Measurements from ENCODE around the gene SGPL1. TPM values are rescaled to one million over a fixed set of nuclear protein-coding genes. Genes with fewer than 3 reads are reported as not detected.

Gene SGPL1
- total RNA-seq, 1 donor from 2014 or later, result 45.1 TPM

GRCh38 chr10:70885931-70886903 lies 70.5 kb downstream of the SGPL1 start:
- DNase-seq, result no peak

GRCh38 chr10:70886921-70887665 lies 71.3 kb downstream of the SGPL1 start:
- no peak for DNase-seq

DNA sequence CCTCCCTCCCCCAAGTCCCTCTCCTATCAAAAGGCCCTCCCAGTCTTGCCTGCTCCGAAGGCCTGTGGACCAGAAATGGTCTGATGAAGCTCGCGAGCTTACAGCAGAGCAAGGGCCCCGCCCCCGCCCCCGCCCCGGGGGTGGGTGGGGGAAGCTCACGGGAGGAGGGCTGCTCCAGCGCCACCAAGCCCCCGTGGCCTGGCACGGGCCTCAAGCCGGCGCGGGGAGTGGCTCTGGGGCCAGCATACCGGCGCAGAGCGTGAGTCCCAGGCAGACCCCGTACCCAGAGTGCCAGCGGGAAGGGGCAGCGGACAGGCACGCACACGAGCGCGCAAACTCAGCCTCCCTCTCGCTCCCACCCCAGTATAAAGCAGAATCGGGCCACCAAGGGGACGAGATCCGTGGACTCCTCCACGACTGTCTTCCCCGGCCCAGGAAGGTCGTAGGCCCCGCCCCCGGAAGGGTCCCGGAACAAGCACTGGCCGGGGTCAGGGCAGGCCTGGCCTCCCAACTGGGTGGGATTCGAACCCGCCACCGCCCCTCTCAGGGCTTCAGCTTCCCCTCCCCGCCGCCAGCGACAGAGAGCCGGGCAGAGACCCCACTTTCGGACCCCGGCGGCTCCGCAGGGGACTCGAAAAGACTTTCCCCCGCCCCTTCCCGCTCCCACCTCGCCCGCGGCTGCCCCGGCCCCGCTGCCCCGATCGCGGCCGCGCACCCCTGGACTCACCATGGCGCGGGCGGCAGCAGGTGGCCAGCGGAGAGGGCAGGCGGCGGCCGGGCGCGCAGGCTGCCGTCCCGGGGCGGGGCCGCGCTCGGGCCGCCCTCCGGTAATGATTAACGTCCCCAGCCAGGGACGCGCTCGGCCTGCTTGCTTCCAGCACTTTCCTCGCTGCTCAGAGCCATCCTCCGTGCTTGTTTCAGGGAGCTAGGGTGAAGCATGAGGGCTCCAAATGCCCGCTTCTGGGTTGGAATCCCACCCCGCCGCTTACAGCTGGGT lies 72.4 kb downstream of the SGPL1 start, which contains the start of gene PCBD1:
TSS of gene PCBD1 (minus strand) at position 762 of the 997 bp plus-strand sequence. CDS start at position 730, 32 bp downstream.
- peak; percentile 89 for DNase-seq

- no peak for DNase-seq
Observed at GRCh38 chr10:70889291-70889690, 73.5 kb downstream of the SGPL1 start.

- peak; percentile 27 for DNase-seq
Observed at GRCh38 chr10:70890917-70891431, 75.2 kb downstream of the SGPL1 start.

- DNase-seq, result no peak
Observed at GRCh38 chr10:70891627-70892026, 75.9 kb downstream of the SGPL1 start.

- no peak for DNase-seq
Observed at GRCh38 chr10:70892631-70893030, 76.9 kb downstream of the SGPL1 start.

DNA sequence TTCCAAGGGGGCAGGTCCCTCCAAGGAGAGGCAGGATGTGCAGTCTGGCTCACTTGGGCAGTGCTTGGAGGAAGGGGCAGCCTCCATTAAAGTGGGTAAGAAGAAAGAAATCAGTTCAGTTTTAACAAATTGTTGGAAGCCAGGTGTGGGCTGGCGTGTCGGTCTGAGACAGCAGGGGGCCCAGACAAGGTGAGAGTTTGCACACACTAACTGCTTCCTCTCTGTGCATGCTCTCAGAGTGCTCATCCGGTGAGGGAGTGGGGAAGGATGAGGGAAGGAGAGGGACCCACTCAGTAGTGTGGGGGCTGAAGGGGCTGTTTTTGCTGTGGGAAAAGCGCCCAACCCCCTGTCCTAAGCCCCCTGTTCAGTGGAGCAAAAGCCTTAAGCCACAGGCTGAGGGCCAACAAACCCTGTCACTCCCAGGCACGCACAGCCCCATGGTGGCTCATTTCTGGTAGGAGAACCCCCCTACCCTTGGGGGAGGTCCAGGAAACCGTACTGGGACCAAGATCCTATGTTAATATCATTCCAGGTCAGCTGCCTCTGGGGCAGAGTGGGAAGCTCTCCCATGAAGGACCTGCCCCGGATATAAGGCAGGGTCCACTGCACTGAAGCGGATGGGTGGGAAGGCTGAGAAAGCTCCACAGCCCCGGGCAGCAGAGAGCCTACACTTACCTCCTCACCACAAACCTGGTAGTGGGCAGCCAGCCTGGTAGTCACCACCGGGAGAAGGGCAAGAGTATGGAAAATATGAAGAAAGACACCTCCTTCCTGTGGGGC lies 77.7 kb downstream of the SGPL1 start:
- DNase-seq, result no peak

GRCh38 chr10:70894416-70894815 lies 78.7 kb downstream of the SGPL1 start:
- DNase-seq, result no peak

GRCh38 chr10:70896551-70896950 lies 80.8 kb downstream of the SGPL1 start:
- DNase-seq, result no peak

DNA sequence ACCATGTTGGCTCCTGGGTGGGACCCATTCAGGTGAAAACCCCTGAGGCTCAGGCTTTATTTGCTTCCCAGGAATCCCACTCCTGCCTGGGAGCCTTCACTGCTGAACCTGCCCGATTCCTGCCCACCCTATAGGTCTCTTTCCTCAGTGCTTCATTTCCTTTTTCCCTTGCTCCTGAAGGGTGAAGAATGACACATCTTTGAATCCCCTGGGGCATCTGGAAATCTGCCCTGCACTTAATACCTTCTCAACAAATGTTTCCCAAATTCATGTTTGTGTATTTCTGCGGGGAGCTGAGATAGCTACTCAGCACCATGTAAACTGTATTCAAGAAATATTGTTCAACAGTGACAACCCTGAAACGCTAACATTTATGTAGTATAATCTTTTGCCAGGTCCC lies 82.9 kb downstream of the SGPL1 start:
- DNase-seq, result no peak

- no peak for DNase-seq
Observed at GRCh38 chr10:70899096-70899495, 83.3 kb downstream of the SGPL1 start.

GRCh38 chr10:70901276-70901878 lies 85.6 kb downstream of the SGPL1 start:
- DNase-seq, result no peak

DNA sequence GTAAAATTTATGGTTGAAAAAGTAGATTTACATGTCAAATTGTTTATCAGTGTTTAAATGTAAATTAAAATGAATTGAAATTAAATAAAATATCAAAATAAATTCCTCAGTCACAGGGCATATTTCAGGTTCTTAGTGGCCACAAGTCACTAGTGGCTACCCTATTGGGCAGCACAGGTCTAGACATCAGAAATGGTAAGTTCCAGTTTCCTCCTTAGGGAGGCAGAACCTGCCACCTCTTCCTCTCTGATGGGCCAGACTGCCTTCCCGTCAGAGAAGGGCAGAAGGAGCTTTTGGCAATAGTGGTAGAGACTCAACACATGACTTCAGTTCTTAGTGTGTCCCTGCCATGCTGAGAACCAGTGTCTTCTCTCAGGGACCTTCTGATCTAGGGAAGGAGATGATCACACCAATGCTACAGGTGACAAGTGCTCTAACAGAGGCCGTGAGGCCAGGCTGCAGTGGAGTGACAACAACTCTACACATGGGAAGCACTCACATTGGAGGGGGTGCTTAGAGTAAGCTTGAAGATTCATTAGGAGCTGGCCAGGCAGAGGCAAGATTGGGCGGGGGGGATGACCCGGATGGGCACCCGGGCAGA lies 87.0 kb downstream of the SGPL1 start:
- no peak for DNase-seq

GRCh38 chr10:70903262-70903921 lies 87.6 kb downstream of the SGPL1 start:
- peak; percentile 77 for DNase-seq

DNA sequence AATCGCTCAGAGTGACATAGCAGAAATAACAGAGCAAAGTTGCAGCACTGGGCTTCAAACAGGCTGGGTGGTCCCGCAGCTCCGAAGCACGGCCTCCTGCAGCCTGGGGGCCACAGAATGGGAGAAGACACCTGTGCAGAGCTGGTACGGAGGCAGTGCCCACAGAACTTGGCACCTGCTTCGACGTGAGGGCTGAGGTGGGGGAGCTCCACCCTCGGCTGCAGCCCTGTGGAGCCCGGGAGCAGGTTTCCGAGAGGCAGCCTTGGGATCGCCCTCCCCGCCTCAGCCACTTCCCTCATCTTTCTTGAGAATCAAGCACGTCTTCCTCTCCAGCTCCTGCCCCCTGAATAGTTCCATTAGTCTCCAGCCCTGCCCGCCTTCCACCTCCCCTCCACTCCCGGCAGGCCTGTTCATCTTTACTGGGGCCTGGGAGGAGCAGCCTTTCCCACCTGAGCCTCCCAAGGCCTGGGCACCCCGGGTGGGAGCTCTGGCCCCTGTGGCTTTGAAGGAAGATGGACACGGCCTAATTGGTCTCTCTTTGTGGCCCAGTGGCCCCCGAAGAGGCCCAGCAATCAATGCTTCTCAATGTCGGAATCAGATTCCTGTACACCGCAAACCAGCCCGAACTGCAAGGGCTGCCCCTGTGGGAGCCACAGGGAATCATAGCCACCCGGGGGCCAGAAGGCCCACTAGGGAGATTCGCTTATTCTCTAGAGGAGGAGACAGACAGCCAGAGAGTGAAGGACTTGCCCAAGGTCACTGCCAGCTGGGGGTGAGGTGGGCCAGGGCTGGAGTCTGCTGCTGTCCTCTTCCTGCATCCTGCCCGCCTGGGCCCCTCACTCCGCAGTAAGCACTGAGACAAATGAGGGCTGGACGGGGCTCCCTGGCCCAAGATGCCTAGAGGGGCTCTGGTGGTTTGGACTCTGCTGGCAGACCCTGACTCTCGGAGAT lies 89.6 kb downstream of the SGPL1 start:
- DNase-seq, result no peak

DNA sequence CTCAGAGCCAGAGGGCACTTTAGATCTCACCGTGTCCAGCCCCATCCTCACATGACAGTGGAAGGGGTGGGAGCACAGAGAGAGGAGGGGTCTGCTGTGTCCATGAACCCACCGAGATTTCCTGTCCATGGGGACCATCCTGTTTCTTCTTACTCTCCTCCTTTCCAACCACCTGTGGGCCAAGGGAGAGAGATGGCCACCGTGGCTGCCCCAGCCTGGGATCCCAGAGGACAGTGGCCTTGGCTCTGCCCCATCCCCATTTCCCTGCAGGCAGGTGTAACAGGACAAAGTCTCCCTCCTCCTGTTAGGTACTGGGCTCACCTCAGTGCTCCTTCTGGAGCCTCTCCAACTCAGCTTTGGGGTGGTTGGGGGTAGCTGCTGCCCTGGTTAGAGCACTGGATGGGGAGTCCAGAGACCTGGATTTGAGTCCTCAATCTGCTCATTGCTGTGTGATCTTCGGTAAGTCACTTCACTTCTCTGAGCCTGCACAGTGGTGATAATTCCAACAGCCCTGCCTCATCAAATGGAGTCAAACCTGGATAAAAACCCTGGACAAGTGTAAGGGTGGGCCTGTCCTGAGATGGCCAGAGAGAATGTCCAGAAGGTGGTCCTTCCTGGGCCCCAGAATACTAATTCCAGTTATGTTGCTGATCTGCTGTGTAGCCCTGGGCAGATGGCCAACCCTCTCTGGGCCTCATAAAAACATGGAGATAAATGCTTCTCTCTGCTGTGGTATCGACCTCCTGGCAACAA lies 90.5 kb downstream of the SGPL1 start:
- no peak for DNase-seq
